ENCODE measurements around the gene DCTD. TPM values are rescaled to one million over a fixed set of nuclear protein-coding genes. Genes with fewer than 3 reads are reported as not detected.
A peak's percentile ranks its signal among the peaks of the same experiment; 100 is the strongest.

Gene DCTD
- total RNA-seq, 6 donors from 2014 or later, result 31.2 to 96.4 (median 70.7) TPM

DNA sequence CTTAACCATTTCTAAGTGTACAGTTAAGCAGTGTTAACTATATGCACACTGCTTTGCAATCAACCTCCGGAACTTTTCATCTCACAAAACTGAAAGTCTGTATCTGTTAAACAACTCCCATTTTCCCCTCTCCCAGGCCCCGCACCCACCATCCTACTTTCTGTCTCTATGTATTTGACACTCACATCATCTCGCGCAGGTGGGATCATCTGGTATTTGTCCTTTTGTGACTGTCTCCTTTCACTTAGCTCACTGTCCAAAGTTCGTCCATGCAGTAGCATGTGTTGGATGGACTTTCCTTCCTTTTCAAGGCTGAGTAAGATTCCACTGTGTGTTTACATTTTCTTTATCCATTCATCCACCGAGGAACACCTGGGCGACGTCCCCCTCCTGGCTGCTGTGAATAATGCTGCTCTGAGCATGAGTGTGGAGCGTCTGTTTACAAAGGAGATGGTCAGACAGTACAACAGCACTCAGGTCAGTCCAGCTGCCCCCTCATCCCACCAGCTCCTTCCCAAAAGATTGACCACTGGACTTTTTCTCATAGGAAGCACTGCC is 39.8 kb downstream of the DCTD start:
- Histone ChIP-seq H3K4me1 (no peaks in the 10 kb centered on the region), H3K9me3 (no peaks in the 10 kb centered on the region), H3K27ac (no peak overlapping the region), H3K4me3 (no peak overlapping the region), H3K27me3 (no peaks in the 10 kb centered on the region), H3K36me3 (peaks cover 0 to 10% (median 1%) of the 10 kb centered on the region in 4 donors)
- ATAC-seq (ENCODE audit: low FRiP score in 2 of 2), result no peak
- WGBS, 2 donors, result 97% methylated on average over 9 of the region's 9 CpGs
- TF ChIP-seq, protein P1, sequence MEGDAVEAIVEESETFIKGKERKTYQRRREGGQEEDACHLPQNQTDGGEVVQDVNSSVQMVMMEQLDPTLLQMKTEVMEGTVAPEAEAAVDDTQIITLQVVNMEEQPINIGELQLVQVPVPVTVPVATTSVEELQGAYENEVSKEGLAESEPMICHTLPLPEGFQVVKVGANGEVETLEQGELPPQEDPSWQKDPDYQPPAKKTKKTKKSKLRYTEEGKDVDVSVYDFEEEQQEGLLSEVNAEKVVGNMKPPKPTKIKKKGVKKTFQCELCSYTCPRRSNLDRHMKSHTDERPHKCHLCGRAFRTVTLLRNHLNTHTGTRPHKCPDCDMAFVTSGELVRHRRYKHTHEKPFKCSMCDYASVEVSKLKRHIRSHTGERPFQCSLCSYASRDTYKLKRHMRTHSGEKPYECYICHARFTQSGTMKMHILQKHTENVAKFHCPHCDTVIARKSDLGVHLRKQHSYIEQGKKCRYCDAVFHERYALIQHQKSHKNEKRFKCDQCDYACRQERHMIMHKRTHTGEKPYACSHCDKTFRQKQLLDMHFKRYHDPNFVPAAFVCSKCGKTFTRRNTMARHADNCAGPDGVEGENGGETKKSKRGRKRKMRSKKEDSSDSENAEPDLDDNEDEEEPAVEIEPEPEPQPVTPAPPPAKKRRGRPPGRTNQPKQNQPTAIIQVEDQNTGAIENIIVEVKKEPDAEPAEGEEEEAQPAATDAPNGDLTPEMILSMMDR (IDR thresholded peaks at IDR 0.05), result no peak
- TF ChIP-seq POLR2AphosphoS5 (IDR thresholded peaks at IDR 0.05) (no peak), EP300 (IDR thresholded peaks at IDR 0.05) (no peak), POLR2A (IDR thresholded peaks at IDR 0.05) (no peak)
- no peak for DNase-seq

DNA sequence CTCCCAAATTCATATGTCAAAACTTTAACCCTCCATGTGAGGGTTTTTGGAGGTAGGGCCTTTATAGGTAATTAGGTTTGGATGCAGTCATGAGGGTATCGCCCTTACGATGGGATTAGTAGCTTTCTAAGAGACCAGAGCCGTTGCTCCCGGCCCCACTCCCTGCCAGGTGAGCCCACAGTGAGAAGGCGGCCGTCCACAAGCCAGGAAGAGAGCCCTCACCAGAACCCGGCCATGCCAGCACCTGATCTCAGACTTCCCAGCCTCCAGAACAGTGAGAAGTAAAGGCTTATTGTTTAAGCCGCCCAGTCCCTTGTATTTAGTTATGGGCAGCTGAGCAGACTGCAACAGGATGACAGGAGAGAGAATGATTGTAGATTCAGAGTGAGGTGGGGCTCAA is 40.8 kb downstream of the DCTD start:
- no peaks in the 10 kb centered on the region for H3K9me3 ChIP-seq
- H3K27ac ChIP-seq, result no peak overlapping the region
- H3K4me1 ChIP-seq, result no peaks in the 10 kb centered on the region
- no peak overlapping the region for H3K4me3 ChIP-seq
- peaks cover 0 to 10% (median 1%) of the 10 kb centered on the region in 4 donors for H3K36me3 ChIP-seq
- no peak for DNase-seq
- WGBS, 2 donors, result 93 to 96% methylated on average over 6 to 8 of the region's 8 CpGs
- no peaks in the 10 kb centered on the region for H3K27me3 ChIP-seq
- TF ChIP-seq EP300 (IDR thresholded peaks at IDR 0.05) (no peak), POLR2AphosphoS5 (IDR thresholded peaks at IDR 0.05) (no peak), POLR2A (IDR thresholded peaks at IDR 0.05) (no peak)
- TF ChIP-seq, protein P1 (IDR thresholded peaks at IDR 0.05), result no peak
- ATAC-seq (ENCODE audit: low FRiP score in 2 of 2), result no peak

DNA sequence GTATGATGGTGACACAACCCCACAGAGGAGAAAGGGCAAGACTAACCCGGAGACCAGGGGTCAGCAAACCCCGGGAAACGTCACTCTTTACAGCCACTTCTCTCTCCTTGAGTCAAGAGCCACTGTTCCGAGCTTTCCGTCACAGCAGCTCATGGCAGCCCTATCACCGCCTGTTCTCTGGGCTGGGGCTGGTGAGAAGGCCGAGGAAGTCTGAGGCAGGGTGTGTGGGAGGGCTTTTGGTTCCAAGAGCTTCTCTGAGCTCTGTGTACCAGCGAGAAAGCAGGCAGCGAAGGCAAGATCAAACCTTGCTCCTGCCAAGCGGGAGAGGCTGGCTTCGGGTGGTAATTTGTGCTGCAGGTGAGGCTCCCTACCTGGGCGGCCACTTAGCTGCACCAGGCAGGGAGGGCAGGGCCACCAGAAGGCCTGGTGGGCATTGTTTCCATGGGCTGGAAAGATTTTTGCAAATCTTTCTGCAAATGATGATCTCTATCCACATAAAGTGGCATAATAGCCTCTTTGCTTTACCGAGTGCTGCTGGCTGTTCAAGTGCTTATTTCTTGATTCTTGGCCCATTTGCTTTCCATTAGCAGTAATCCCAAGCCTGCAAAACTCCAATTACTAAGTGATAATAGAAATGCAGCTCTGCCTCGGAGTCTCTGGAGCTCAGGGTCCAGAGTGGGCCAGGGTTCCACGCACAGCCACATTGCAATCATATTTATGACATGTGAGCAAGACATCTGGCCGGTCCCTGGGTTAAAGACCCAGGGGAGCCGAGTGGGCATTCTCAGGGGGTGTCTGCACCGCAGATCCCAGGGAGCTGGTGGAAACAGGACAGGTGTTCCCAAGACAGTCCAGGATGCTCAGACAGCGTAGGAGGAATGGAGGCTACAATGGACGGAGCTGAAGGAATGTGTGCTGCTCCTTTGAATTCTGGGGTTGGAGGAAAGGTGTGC is 41.5 kb downstream of the DCTD start:
- Histone ChIP-seq H3K36me3 (peaks cover 0 to 10% (median 1%) of the 10 kb centered on the region in 4 donors), H3K27ac (no peak overlapping the region), H3K9me3 (no peaks in the 10 kb centered on the region), H3K4me3 (no peak overlapping the region), H3K27me3 (no peaks in the 10 kb centered on the region), H3K4me1 (no peaks in the 10 kb centered on the region)
- ATAC-seq (ENCODE audit: low FRiP score in 2 of 2) (no peak), DNase-seq (peak in 1 of 2 donors; percentile 15)
- TF ChIP-seq EP300 (IDR thresholded peaks at IDR 0.05) (no peak), POLR2AphosphoS5 (IDR thresholded peaks at IDR 0.05) (no peak)
- TF ChIP-seq, protein P1 (IDR thresholded peaks at IDR 0.05), result no peak
- 88 to 91% methylated on average over 20 of the region's 20 CpGs for WGBS, 2 donors

DNA sequence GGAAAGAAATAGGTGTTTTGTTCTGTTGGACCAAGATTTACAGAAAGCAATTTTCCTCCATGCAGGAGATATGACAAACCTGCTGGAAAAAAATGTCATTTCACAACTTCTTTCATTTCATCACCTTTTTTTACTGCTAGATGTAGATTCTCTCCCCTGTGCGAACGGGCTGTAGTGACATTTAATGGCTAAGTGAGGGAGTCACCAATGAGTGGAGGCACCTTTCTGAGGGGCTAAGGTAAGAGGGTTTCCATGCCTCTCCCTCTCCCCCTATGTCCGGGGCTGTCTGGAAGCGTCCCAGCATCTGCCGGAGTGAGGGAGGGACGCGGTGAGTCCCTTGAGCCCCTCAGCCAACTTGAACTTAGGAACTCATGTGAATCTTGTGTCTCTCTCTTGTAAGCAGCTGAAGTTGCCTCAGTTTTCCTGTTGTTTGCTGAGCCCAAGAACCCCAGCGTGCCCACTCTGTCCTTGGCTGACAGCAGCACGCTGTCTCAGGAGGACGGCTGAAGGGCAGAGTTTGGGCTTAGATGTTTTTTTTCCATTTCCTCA is 42.3 kb downstream of the DCTD start:
- no peak overlapping the region for H3K4me3 ChIP-seq
- no peak for TF ChIP-seq POLR2AphosphoS5 (IDR thresholded peaks at IDR 0.05)
- TF ChIP-seq, protein P1 (IDR thresholded peaks at IDR 0.05), result no peak
- no peak for ATAC-seq (ENCODE audit: low FRiP score in 2 of 2)
- no peaks in the 10 kb centered on the region for H3K4me1 ChIP-seq
- H3K36me3 ChIP-seq, result peaks cover 0 to 10% (median 1%) of the 10 kb centered on the region in 4 donors
- no peaks in the 10 kb centered on the region for H3K27me3 ChIP-seq
- H3K27ac ChIP-seq, result no peak overlapping the region
- WGBS, 2 donors, result 84 to 86% methylated on average over 6 to 10 of the region's 10 CpGs
- peak in 1 of 2 donors; percentile 5 for DNase-seq
- H3K9me3 ChIP-seq, result no peaks in the 10 kb centered on the region
